HG02884 (cell line): Measurements from ENCODE around the gene COL15A1.
"Not testable (repeated sequence)": the region's sequence is repeated elsewhere in the genome, so short reads cannot be mapped to it uniquely, and the experiment has no call there.

Experiments used
- ATAC-seq: cut with Tn5 transposase; IDR thresholded peaks from one replicate; pipeline ENCODE4 v1.9.1; 2021; ENCODE audit warnings: mild to moderate bottlenecking, moderate library complexity; ENCODE audit not compliant: unreplicated experiment

COL15A1 gene

DNA sequence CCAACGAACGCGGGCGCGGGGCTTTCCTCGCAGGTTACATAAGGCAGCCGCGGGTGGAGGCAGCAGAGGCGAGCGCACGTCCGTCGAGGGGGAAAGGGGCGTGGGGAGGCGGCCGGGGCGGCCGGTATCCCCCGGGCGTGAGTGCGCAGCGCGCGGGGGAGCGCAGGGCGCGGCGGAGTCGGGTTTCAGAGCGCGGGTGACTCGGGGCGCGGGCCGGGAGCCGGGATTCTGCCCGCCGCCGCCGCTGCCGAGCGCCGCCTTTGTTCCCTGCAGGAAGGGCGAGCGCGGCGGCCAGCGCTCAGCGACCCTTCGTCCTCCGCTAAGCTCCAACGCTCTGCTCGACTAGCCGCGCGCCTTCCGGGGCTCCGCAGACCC is at the start of gene COL15A1:
TSS of gene COL15A1 (plus strand) at position 226 of the 375 bp plus-strand sequence. CDS start 155 bp downstream, outside the sequence.
- no peak for ATAC-seq

DNA sequence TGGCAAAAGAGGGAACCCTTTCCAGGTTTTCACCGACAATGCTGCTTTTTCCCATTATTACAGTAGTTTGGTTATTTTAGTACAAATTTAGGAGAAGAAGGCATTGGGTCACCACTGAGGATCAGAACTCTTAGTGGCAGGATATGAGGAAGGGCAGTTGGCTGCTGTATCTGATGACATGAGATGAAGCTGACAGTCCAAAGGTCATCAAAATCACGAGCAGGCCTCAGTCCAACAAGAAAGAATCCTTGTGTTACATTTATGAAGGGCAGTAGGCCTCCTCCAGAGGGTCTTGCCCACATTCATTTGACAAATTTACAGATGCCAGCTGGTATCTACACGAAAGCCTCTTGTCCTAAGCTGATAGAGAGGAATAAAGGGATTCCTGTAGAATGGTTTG is 49.5 kb upstream of the COL15A1 start:
- no peak for ATAC-seq

DNA sequence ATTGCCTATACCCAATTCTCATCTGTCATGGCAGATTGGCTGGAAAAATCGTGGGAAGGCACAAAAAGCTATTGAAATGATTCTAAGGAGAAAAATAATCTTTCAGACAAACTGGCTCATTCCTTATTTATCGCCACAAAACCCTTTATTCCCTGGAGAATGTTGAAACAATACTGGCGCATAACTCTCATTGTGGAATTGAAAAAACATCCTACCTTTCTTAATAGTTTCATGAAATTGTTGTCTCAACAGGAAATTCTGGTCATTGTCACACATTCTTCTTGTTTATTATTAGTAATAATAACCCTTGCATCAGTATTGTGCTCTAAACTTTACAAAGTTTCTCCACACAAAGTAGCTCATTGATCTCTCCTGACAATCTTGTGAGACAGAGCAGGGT is 48.9 kb upstream of the COL15A1 start:
- no peak for ATAC-seq

DNA sequence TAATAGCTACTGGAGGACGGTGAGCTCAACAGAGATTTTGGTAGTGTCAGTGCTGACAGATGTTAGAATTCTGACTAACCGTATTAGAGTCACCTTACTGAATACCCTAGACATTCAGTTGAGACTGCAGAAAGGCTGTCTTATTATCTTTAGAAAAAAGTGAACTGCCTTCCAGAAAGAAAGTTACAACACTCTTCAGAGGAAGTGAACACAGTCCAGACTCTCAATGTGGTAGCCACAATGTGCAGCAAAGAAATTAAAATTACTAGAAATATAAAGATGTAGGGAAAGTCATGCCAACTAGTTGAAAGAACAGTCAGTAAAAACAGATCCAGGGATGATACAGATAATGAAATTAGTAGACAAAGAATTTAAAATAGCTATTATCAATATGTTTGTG is 47.1 kb upstream of the COL15A1 start:
- ATAC-seq, result no peak

DNA sequence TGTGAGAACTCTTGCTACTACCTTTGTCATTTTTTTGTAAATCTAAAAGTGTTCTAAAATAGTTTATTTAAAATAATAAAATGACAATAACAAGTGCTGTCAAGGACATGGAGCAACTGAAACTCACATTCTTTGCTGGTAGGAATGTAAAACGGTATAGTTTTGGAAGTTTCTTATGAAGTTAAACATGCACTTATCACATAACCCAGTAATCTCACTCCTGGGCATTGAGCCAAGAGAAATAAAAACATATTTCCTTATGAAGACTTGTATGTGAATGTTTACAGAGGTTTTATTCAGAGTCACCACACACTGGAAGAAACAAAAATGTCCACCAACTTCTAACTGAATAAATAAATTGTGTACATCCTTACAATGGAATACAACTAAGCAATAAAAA is 46.0 kb upstream of the COL15A1 start:
- no peak for ATAC-seq

DNA sequence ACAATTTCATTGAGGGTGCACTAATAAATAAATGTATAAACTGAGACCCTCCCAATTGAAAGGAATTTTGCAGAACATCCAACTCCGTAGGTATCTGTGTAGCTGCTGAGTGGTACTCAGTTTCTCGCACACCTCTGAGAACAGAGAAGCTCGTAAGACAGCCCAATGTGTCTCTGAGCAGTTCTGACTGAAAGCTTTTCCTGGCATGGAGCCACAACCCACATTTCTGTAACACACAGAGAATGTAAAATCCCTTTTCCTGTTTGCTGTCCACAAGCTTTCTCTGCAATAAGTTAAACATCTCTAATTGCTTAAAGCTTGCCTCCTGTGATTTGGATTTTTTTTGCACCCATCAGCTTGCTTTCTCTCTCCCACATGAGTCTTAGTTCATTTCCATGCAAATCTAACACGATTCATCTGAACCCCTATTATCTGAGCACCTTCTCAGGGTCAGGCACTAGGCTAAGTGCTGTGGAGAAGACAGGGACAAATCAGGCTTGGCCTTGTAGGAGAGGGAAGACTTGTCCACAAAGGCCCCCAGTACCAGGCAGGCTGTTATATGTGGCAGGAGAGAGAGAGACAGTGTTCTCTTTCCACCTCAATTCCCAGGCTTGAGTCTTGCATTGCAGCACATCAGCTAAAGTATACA is 44.2 kb upstream of the COL15A1 start:
- ATAC-seq, result no peak

DNA sequence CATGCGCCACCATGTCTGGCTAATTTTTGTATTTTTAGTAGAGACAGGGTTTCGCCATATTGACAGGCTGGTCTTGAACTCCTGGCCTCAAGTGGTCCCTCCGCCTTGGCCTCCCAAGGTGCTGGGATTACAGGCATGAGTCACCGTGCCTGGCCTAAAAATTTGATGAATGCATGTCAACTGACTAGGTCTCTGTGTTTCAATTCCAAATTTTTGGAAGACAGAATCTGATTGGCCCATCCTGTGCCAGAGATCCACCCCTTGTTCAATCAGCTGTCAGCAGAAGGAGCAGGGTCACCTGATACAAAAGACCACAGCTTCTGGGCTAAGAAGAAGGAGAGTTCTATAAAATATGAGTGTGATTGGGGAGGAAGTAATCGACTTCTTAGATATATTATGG is 43.5 kb upstream of the COL15A1 start:
- no peak for ATAC-seq

DNA sequence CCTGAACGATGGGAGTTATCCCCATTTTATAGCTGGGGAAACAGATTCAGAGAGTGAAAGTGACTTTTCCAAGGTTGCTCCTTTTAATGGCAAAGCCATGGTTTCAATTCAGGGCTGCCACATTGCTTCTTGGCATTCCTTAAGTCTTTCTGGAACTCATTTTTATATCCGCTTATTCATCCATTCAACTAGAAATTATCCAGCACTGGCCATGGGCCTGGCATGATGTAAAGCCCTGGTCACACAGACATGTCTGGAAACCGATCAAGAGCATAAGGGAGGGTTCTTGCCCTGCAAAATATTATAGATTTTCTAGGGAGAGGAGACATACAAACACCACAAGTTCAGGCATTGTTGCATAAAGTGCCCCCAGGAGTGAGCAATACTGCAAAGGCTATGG is 43.0 kb upstream of the COL15A1 start:
- no peak for ATAC-seq

DNA sequence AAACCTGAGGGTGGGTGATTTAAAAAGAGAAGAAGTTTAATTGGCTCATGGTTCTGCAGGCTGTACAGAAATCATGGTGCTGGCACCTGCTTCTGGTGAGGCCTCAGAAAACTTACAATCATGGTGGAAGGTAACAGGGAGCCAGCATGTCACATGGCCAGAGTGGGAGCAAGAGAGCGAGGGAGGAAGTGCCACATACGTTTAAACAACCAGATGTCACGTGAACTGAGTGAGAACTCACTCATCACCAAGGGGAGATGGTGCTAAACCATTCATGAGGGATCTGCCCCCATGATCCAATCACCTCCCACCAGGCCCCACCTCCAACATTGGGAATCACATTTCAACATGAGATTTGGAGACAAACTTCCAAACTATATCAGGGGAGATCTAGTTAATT is 41.9 kb upstream of the COL15A1 start:
- ATAC-seq, result not testable (repeated sequence)

DNA sequence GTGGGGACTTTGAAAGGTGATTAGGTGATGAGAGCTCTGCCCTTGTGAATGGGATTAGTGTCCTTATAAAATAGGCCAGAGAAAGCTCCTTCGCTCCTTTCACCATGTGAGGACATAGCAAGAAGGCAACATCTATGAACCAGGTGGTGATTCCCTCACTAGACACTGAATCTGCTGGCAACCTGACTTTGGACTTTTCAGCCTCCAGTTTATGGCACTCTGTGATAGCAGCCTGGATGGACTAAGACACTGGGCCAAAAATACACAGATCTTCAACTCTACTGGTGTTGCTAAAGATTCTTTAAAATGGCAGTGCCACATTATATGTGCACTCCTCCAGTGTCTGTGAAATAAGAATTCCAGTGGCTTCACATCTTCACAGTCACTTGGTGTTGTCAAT is 41.2 kb upstream of the COL15A1 start:
- ATAC-seq, result no peak

DNA sequence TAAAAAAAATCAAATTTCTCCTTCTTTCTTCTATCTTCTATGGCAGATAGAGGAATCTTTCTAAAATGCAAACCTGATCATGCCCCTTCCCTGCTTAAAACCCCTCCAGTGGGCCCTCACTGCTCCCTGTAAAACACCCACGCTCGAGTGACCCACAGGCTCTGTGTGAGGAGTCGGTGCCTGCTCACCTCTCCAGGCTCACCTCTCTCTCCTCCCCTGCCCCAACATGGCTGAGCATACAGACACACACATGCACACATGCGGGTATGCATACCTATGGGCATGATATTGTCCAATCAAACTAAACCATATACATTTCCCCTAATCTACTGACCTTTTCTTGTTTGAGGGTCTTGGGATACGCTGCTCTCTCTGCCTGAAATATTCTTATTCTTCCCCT is 40.8 kb upstream of the COL15A1 start:
- ATAC-seq, result no peak

DNA sequence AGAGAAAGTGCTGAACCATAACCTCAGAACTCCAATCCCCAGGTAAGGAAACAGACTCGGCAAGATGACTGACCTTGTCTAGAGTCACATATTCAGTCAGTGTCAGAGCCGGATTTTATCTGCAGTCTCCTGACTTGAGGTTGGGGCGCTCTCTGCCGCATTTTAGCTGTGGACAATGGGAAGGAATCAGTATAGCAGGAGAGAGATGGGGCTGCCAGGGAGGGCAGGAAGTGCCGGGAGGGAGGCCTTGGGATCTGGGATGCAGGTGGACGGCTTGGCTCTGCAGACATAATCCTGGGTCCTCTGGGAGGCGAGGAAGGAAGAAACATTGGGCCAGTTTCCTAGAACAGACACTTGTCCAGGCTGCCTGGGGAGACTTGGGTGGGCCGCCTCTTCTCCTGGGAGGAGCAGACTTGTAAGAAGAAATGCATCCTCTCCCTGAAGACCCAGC is 39.7 kb upstream of the COL15A1 start:
- no peak for ATAC-seq

DNA sequence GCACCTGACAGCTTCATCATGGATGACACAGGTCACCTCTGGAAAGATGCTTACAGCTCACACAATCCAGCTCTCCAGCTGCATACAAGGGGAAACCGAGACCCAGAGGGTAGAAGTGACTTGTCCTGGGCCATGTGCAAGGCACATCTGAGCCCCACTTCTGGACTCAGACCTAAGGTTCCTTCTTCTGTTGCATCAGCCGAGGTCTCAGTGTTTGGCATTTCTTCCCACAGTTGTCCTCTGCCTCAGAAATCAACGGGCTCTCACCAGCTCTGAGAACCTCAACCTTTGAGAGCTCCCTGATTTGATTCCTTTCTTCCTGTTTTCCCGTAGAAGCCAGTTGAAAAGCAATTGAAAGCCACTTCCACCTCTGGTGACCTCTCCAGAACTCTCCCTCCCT is 38.7 kb upstream of the COL15A1 start:
- ATAC-seq, result no peak

DNA sequence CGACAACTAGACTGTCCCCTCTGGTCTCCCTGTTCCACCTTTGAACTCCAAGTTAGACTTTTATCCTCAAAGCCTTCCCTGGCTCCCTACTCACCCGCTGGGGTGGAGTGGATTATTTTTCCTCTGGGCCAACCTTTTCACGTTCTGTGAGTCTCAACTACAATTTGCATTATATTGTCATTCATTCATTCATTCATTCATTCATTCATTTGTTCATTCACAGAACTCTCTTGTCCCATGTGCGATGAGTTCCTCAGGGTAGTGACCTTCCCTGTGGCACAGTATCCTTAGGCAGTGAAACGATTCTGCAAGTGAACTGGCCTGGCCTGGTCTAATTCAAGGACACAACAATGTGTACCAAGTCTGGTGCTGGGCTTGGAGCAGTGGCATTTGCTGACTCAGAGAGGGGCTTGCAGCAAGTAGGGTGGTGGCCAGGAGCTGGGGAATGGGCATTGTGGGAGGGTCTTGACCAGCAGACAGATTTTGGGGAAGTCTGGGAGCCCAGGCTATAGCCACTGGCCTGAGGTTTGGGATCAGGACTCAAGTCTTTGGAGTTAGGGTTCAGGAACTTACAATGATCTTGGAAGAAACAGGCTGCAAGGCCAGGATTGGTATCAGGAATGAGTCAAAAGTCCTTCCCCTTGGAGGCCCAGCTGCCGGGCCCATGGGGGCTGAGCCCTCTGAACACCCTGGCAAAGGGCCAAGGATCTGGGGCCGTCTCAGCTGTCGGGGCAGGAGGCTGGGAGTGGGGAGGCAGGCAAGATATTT is 37.2 kb upstream of the COL15A1 start:
- ATAC-seq, result no peak

DNA sequence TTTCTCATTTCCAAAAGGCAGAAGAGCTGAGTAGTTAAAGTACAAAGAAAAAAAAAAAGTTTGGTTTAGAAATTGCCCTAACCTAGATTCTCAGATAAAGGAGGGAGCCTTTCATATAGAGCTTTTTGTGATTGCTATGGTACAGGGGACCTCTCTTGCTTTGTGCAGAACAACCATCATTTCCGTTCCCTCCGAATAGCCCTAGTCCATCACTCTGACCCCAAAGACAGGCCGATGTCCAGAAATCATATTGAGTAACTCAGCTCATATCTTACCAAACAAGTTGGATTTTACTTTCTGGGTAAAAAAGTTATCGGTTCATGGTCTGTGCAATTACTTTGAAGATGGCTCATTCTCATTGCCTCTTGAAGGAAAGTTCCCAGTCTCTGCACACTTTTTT is 36.7 kb upstream of the COL15A1 start:
- no peak for ATAC-seq

DNA sequence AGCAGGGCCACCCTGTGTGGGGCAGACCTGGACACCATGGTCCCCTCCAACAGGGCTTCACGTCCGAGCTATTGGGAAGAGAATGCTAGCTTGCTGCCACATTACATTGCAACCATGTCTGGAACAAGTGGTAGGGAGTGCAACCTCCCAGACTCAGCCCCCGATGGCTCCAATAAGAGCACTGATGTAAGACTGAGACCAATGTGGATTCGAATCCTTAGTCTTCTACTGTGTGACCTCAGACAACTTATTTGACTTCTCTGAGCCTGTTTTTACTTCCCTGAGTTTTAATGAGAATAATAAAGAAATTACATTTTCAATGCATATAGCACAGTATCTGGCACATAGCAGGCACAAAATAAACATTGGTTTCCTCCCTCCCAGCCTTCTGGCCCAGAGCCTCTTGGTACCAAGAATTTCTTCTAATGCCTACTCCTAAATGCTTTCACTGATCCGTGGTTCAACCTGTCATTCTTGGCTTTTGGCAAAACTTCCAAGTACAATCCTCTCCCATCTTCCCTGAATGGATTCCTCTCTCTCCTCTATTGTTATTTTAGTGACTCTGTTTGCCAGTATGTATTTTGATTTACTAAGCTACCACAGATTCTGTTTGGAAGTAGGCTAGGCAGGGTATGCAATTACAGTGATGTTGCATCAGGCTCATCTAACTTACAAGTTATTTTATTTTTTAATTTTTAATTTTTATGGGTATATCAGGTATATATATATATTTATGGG is 34.6 kb upstream of the COL15A1 start:
- ATAC-seq, result no peak

DNA sequence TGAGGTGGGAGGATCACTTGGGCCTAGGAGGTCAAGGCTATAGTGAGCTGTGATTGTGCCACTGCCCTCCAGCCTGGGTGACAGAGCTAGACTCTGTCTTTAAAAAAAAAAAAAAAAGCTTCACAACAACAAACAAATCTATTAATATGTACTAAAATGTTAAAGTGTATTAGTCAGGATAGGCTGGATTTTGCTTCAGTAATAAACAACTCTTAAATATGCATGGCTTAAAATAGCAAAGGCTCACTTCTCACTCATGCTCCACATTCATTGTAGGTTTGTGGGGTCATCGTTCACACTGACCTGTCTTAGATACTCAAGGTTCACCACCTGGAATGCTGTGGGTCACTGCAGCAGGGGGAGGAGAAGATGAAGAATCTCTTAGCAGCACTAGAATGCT is 33.8 kb upstream of the COL15A1 start:
- no peak for ATAC-seq

DNA sequence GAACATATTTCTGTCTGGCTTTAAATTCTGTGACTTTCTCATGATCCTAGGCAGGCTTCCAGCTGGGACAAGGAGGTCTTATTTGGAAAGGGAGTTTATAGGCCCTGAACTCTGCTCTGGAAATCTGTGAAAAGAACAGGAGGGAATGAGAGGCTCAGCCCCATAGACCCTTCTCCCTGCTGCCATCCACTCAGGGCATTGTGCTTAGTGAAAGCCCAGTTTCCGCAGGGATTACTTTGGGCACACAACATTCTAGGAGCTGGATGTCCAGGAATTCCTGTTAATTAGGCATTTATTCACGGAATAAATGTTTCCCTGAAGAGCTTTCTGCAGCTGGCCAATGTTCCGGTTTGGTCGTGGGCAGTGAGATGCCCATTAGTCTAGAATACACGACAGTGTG is 32.7 kb upstream of the COL15A1 start:
- no peak for ATAC-seq

DNA sequence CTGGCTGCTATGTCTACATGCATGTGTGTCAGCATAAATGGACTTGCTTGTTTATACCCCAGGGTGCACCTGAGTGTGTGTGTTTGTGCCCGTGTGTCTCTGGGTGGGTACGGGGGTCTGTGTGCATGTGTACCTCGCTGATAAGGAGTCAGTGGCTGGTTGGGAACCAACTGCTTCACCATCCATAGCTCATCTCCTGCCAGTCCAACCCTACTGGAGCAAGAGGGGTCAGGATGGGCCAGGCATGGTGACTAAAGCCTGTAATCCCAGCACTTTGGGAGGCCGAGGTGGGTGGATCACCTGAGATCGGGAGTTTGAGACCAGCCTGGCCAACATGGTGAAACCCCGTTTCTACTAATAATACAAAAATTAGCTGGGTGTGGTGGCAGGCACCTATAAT is 32.0 kb upstream of the COL15A1 start:
- not testable (repeated sequence) for ATAC-seq

DNA sequence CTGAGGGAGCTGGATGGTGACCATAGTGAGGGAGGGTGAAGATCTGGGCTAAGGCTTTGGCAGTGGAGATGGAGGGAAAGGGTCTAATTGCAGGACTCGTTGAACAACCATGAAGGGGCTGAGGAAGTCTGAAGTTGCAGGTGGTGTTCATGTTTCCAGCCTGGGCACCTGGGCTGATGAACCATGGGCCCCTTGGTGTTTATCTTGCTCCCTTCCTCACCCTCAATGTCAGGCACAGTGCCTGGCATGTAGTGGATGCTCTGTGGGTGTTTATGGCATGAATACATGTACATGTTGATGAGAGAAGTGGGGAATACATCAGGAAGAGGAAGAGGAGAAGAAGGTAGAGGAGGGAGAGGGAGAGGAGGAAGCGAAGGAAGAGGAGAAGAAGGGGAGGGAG is 31.3 kb upstream of the COL15A1 start:
- no peak for ATAC-seq

DNA sequence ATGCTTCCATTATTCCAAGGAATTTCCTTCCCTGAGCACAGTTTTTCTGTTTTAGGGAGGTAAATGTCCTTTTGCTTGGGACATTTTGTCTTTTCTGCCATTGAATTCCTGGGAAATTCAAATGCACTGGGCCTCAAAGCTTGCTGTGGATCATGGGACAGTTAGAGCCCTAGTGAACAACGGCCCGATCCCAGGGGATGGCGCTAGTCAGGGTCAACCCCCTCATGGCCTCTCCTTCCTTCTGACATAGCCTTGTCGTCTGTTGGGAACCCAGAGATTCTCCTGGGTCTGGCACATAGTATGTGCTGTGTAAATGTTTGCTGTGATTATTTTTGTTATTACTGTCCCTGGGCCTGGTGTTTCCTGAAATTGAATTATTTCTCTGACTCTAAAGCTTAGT is 30.7 kb upstream of the COL15A1 start:
- no peak for ATAC-seq

DNA sequence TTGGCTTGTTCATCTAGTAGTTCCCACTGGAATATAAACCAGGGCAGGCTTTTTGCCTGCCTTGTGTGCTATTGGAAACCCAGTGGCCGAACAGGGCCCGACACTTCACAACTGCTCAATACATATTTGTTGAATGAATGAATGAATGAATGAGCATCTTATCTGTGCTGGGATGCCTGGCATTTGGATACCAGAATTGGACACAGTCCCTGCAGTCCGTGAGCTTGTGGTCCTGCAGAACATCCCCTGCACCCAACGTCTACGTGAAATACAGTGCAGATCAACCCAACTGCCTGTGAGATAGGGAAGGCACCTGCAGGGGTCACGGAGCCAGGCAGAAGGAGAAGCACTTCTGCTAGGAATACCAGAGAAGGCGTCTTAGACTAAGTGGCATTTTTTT is 30.0 kb upstream of the COL15A1 start:
- no peak for ATAC-seq
